HepG2 (cell line): ENCODE data around the gene PEF1. TPM values are rescaled to one million over a fixed set of nuclear protein-coding genes. Genes with fewer than 3 reads are reported as not detected.

Experiments
- ATF6 ChIP-seq: sonication (generic); formaldehyde crosslinking; conservative IDR thresholded peaks from 2 replicates; pipeline ENCODE4 v1.4.0; 2020; ENCODE audit warnings: missing genetic modification reagents
- DBP ChIP-seq: sonication (generic); formaldehyde crosslinking; IDR thresholded peaks from 2 replicates; pipeline ENCODE4 v1.4.0; 2020; ENCODE audit warnings: missing genetic modification reagents; ENCODE audit errors: not compliant biosample characterization
- ZBTB4 ChIP-seq: sonication (generic); formaldehyde crosslinking; IDR thresholded peaks from 2 replicates; pipeline ENCODE4 v1.4.0; 2020; ENCODE audit warnings: missing genetic modification reagents, mild to moderate bottlenecking, borderline replicate concordance
- ZZZ3 ChIP-seq: sonication (generic); formaldehyde crosslinking; IDR thresholded peaks from 2 replicates; pipeline ENCODE4 v1.4.0; 2020; ENCODE audit warnings: missing genetic modification reagents, mild to moderate bottlenecking, borderline replicate concordance
- polyA plus RNA-seq, 8 experiments: library from polyadenylated mRNA; depleted of rRNA in 3 of 8; stranded (reverse) in 7 of 8; unstranded in 1 of 8; fragments of >200 nt; fragmentation: Illumina TruSeq in 4 of 8; extraction: Trizol in 4 of 8; gene quantifications; 2 replicates each; pipeline versions ENCODE4 v1.2.1 to v1.2.3, GENCODE V29; 2011 to 2016; ENCODE audit warnings: low read depth in 4 of 8, missing spikeins in 1 of 8, mixed read lengths in 1 of 8; ENCODE audit not compliant: insufficient read depth in 1 of 8
- total RNA-seq, 5 experiments: library from RNA; depleted of rRNA; stranded (reverse); fragments of >200 nt; fragmentation: Illumina TruSeq; extraction: Trizol; gene quantifications; 2 replicates each; pipeline ENCODE4 v1.2.3, GENCODE V29; 2016; ENCODE audit warnings: low read depth in 1 of 5
- TF ChIP-seq, protein P1 (sequence below): IDR thresholded peaks from 2 replicates; pipeline ENCODE4 v1.6.1; 2016; ENCODE audit warnings: low read depth, missing genetic modification reagents, missing compliant biosample characterization
- TF ChIP-seq, protein P2 (sequence below): sonication (generic); formaldehyde crosslinking; IDR thresholded peaks from 2 replicates; pipeline ENCODE4 v1.4.0; 2020; ENCODE audit warnings: mild to moderate bottlenecking, missing genetic modification reagents

PEF1 gene
- total and polyA plus RNA-seq, 2 of the 13 experiments (the other 11 are each of a cell fraction or from before 2014, with no cell fraction given): 57.1 to 57.8 TPM

DNA sequence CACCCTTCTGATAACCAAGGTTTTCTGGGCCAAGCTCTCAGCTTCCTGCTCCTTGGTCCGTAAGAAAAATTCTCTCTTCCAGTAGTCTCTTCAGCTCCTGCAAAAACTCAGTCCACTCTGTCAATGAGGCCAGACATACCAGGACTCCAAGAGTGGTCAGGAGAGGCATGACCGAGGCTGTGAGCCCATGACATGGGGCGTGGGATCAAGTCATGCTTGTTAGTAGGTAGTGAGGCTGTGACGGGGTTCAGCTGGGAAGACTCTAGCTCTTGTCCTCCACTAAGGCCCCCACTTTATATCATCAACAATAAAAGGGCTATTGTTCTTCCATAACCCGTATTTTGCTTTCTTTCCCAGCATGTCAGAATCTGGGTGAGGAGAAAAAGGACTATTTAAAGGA lies 37.3 kb downstream of the PEF1 start (continued):
- no peak for TF ChIP-seq ZBTB4
- TF ChIP-seq ATF6 (CRISPR knock-in tag): no peak
- no peak for TF ChIP-seq DBP (CRISPR knock-in tag)
- TF ChIP-seq, protein P1, sequence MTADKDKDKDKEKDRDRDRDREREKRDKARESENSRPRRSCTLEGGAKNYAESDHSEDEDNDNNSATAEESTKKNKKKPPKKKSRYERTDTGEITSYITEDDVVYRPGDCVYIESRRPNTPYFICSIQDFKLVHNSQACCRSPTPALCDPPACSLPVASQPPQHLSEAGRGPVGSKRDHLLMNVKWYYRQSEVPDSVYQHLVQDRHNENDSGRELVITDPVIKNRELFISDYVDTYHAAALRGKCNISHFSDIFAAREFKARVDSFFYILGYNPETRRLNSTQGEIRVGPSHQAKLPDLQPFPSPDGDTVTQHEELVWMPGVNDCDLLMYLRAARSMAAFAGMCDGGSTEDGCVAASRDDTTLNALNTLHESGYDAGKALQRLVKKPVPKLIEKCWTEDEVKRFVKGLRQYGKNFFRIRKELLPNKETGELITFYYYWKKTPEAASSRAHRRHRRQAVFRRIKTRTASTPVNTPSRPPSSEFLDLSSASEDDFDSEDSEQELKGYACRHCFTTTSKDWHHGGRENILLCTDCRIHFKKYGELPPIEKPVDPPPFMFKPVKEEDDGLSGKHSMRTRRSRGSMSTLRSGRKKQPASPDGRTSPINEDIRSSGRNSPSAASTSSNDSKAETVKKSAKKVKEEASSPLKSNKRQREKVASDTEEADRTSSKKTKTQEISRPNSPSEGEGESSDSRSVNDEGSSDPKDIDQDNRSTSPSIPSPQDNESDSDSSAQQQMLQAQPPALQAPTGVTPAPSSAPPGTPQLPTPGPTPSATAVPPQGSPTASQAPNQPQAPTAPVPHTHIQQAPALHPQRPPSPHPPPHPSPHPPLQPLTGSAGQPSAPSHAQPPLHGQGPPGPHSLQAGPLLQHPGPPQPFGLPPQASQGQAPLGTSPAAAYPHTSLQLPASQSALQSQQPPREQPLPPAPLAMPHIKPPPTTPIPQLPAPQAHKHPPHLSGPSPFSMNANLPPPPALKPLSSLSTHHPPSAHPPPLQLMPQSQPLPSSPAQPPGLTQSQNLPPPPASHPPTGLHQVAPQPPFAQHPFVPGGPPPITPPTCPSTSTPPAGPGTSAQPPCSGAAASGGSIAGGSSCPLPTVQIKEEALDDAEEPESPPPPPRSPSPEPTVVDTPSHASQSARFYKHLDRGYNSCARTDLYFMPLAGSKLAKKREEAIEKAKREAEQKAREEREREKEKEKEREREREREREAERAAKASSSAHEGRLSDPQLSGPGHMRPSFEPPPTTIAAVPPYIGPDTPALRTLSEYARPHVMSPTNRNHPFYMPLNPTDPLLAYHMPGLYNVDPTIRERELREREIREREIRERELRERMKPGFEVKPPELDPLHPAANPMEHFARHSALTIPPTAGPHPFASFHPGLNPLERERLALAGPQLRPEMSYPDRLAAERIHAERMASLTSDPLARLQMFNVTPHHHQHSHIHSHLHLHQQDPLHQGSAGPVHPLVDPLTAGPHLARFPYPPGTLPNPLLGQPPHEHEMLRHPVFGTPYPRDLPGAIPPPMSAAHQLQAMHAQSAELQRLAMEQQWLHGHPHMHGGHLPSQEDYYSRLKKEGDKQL (CRISPR knock-in tag): no peak
- TF ChIP-seq, protein P2, sequence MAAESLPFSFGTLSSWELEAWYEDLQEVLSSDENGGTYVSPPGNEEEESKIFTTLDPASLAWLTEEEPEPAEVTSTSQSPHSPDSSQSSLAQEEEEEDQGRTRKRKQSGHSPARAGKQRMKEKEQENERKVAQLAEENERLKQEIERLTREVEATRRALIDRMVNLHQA (CRISPR knock-in tag): no peak
- no peak for TF ChIP-seq ZZZ3 (CRISPR knock-in tag)
- TF ChIP-seq, all 625 proteins: peak for 0
